HG03060 (cell line): ENCODE measurements around the gene KIF16B.

ENCODE experiments used
- ATAC-seq: cut with Tn5 transposase; IDR thresholded peaks from one replicate; pipeline ENCODE4 v1.9.1; 2021; ENCODE audit warnings: low read depth, moderate number of reproducible peaks; ENCODE audit not compliant: unreplicated experiment

The KIF16B gene

DNA sequence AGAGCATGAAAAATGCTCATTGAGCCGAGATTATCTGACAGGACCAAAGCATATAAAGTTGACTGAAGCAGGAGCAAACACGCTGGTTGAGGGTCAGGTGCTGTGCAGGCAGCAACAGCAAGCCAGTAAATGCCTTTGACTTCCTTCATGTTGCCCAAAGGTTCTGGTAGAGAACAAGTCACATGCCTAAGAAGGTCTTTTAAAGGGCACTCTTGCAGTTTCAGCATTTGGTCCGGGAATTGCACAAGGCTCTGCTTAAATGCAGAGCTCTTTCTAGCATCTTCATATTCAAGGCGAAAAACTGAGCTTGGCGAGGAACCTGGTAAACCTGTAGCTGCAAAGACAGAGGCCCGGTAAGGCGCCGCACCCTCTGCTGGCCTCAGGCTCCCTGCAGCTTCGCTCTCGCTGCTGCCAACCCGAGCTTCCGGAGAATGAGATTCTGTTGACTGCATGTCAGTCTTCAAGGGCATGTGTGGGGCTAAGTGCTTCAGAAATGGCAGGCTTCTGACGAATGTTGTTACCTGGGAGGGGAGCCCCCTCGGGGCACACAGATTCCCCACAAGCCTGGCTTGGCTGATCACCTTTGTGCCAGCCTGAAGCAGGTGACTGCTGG lies 205.2 kb downstream of the KIF16B start:
- ATAC-seq, result no peak

DNA sequence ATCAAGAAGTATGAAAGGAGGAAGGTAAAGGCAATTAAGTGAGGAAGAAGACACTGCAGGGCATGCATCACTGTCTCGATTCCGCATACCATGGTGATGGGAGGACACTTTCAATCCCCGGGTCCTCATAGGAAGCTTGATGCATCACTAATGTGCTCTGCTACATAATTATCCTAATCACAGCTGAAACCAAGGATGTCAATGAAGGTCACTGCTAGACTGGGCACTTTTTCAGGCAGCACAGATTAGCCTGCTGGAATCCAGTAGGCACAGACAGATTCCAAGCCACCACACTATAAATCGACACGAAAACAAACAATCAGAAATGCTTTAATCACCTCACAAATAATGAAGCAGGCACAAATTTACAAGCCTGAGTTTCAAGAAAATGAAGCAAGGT lies 206.7 kb downstream of the KIF16B start:
- no peak for ATAC-seq

DNA sequence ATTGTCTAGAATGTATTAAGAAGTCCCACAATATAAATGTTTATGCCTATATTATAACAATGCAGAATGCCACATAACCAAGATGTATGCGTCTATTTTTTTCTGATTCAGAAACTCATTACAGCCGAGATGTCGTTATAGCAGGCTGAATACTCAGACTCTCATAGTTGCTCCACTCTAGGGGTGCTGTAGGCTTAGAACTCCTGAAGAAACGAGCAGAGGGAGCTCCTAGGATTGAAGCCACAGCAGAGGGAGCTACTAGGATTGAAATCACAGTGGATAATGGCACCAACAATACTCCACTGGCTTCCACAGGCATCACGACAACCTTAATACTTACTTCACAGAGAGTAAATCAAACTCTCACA lies 208.9 kb downstream of the KIF16B start:
- no peak for ATAC-seq

DNA sequence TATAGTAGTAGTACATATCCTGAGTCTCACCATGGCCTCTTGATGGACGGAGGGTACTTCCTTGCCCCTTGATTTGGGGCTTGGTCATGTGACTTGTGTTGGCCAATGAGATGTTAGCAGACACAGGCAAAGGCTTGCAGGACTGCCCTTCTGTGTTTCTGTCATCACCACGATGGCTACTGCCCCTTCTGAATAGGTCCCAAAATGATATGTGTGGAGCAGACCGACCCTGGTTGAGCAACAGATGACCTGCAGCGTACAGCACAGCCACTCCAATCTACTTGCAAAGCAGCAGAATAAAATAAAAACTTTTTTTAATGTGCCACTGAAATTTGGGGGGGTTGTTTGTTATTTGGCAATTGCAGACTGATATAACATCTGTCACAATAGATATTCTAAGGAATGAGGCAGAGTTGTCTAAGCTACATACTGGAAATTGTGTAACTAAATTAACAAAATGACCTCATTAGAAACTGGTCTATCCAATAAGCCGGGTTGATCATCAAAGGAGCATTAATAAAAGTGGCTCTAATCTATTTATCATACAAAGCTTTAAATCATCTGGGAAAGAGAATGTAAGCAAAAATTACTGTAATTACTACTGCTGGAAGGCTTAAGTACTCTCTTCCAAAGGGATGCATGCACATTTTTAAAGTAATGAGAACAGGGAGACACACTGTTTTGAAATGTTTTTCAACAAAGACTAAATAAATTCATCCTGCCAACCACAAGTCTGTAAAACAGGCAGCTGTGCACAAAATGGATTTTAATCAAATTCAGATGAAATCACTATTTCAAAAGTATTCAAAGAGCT lies 209.5 kb downstream of the KIF16B start:
- no peak for ATAC-seq

DNA sequence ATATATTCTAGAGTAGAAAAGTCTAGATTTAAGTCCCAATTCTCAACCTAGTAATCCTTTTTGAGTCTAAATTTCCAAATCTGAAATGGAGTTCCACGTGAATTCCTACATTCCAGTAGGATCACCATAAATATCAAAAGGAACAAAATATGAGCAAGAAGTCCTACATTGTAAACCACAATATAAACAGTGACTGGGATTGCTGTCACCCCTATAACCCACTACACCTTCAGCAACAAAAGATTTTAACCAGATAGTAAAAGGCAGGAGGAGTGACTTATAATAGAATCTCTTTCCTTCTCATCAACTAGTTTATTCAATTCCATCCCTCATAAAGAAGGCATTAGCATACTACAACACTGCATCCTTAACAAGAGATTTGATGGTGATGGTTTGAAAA lies 210.6 kb downstream of the KIF16B start:
- ATAC-seq, result no peak

DNA sequence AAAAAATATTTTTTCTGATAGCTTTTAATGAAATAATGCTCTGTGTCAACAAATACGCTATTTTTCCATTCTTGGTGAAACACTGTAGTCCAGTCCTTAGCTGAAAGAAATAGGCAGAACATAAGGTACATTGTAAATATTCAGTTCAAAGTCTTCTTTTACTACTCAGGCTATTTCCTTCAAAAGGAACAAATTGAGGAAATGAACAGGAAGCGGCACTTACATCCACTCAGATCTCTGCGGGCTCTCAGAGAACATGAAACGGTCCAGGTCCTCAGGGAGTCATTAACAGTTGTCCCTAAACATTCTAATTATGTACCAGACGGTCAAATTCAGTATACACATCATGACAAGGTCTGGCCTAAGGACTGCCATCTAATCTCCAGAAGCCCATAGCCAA lies 212.6 kb downstream of the KIF16B start:
- ATAC-seq, result no peak

DNA sequence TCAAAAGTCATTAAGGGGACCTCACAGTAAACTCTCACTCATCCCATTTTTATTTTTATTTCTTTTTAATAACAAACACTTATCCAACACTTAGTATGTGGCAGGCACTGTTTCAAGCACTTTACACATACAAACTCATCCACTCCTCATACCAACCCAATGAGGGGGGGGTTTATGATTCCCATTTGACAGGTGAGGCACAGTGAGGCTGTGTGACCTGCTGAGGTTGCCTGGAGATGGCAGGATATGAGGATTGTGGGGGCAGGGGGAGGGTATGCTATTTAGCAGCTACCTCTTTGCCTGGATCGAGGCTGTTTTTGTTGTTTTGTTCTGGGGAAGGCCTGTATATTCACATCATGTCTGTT lies 219.8 kb downstream of the KIF16B start:
- ATAC-seq, result no peak

DNA sequence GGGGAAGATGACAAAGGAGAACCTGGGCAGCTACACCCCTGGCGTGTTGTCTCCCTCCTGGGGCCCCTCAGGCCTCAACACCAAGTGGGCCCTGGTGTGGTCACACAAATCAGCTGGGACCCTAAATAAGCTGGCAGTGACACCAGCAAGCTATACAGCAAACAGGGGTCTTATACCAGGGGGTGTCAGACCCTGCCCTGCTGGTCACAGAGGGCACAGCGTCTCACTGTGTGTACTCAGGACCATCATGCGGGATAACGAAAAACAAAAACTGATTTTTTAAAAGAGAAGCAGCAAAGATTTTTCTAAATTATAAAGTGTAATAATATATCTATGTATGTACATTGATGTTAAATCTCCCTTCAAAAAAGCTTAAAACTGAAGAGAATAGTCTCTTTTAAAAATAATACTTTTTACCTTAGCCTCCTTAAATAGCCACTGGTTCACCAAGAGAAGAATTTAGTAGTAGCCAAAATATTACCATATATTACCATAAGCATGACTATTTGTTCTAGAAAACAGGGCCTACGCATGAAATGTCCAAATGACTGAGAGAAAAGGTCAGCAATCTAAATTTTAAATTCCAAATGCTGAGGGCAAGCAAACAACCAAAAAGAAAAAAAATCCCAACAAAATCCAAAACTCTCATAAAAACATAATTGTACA lies 220.4 kb downstream of the KIF16B start:
- no peak for ATAC-seq

DNA sequence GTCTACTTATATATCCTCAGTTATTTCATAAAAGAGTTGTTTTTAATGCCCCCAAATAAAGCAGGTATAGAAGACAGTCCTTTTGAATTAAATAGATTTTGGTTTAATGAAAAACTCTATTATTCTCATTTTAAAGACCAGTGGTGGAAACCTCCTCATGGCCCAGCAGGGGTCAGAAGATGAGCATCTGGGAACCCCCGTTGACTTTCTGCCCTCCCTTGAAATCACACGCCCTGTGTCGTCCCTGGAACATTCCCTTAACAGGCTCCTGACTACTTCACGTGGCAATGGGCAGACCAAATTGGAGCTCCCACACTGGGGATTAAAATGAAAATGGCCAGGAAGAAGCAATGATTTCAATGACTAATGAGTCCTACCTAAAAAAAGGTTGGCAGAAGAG lies 220.9 kb downstream of the KIF16B start:
- no peak for ATAC-seq

DNA sequence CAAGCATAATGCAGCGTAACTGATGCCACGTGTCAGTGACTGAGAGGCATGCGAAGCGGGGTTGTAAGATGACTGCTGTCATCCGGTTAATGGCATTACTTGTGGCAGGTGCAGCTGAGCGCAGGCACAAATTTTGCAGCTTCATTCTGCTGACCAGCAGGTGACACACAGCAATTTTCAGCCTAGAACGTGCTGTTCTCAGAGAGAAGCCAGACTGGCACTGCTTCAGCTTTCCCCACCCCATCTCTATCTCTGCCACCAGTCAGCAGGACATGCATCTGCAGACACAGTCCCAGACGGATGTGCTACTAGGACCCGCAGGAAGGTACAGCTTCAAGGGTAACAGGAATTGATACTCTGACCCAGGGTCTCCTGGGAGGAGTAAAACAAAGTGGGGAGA lies 221.8 kb downstream of the KIF16B start:
- no peak for ATAC-seq

DNA sequence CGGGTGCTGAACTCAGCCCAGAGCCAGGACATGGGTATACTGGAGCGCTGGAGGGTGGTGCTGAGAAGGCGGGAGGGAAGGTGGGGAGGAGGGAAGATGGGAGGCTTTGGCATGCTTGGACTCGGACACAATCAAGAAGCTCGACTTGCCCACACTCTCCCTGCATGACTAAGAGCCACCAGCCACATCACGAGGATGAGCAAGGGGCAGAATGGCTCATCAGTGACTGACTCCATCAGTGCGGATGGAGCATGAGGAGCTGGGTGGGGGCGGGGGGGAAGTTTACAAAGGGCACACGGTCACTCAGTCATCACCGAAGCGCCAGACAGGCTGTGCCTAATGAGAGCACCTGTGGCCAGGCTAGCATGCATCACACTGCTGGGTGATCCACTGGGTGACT lies 222.8 kb downstream of the KIF16B start:
- no peak for ATAC-seq

DNA sequence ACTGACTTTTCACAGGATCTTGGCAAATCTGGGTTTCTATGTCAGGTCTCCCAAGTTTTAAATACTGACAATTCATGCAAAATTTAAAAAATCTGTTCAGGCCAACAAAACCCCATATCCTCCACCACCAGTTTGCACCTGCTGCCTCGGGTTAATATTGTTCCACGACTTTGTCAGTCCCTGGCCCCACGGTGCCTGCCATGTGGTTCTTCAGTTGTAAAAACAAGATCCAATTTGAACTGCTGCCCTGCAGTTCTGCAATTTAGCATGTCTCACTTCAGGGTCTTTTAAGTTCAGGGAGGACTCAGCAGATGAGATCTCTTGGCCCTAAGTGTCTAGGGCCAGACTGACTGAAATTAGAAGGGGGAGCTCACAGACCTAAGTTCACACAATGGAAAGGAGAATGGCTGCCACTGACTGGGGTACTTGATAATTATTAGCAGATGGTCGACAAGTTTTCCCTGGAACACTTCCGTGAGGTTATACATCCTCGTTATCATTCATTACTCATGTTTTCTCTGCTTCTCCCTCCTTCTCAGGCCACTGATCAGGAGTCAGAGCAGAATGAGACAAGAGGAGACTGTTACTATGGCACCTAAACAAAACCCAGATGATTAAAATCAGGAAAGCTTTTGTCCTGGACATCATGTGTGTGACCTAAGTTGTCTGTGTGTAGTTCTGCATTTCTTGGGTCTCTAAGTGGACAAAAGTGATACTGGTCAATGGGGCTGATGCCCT lies 223.6 kb downstream of the KIF16B start:
- no peak for ATAC-seq

DNA sequence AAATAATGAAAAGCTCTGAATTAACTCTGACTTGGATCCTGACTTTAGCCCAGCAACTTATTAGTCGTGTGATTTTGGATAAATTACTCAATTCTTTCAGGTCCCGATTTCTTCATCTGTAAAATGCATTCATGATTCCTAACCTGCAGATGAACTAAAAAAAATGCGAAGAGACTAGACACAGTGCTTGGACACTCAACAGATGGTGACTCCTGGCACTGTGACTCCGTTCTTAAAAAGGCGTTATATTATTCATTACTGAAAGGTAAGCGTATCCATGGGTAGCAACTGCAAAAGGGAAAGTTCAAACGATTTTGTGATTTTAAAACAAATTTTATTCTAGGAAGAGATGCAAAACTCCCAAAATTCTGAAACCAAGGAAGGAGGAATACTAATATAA lies 226.3 kb downstream of the KIF16B start:
- ATAC-seq, result no peak

DNA sequence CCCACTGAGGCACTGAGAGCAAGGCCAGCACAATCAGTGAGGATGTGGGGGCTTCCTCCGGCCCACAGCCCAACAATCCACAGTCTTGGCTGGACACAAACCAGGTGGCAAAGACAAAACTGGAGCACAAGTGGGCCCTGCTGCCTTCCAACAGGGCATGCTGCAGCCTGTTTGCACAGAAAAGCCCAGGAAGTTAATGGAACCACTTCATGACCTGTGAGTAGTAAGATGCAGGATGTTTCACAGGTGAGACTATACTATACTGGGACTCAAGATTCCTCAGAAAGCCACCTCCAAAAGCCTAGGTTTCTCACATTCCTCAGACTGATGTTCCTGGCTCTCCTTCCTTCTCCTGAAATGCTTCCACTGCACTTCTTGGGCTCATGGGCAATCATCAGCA lies 235.5 kb downstream of the KIF16B start:
- no peak for ATAC-seq

DNA sequence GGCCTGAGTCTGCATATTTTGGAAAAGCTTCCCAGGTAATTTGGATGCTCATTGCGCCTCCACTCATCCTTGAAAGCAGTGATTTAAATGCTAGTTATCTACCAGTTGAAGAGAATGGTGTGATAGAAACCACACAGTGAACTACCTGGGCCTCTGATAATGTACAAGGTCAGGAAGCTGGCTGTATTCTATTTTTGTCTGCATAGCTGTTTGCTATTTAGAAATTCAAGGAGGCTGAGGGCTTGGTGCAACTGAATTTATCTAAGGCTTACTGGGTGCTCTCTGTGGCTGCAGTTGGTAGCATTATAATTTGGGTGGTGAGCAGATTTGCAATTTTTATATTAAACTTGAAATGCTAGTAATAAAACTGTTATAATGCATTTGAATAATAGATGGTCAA lies 245.6 kb downstream of the KIF16B start:
- ATAC-seq, result no peak

DNA sequence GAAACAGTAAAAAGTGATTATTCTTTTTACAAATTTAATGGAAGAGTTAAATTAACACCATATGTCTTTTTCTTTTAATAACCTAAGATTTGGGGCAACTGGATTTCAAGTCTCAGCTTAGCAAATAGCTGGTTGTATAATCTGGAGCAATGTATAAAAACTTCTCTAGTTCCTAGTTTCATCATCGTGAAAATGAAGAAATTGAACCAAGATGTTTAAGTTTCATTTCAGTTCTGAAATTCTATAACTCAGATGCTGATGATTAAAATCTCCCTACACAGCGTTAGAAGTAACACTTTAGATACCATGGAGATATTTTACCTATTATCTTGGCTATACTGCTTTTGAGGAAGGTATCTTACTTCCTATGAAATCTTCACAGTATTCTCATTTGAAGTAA lies 252.0 kb downstream of the KIF16B start:
- ATAC-seq, result no peak

DNA sequence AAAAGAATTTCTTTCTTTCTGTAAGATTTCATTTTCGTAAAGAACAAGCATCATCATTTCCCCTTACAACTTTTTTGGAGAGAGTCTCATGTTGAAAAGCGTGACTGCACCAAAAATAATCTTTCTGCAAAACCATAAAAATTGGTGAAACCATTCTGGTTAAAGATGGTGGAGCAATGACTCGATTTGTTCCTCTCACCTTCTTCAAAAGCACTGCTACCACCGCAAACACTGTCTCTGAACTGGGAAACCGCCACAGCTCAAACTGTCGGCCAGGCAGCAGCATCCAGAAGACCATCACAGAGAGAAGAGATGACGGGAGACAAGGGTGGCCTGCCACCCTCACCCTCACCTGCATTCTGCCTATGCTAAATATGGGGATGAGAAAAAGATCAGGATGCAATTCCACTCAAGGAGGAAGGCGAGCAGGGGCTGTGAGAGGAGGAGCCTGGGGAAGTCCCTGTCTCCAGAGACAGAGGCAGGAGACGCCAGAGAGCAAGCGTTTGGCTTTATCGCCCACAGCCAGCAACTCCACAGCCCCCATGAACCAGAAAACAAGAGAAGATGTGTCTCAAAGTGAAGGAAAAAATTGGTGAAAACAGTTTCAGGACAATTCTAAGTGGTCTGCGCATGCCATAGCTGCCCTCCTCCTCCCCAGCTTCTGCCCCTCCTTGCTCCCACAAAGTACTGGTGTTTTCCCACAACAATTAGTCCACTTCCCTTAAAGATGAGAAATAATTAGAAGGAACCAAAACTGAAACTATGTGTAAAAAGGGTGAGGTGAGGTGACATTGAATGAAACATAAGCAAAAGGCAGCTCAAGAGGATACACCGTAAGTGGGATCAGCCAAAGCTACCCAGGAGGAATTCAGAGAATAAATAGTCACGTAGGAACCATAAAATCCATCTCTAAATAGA lies 255.5 kb downstream of the KIF16B start:
- no peak for ATAC-seq

DNA sequence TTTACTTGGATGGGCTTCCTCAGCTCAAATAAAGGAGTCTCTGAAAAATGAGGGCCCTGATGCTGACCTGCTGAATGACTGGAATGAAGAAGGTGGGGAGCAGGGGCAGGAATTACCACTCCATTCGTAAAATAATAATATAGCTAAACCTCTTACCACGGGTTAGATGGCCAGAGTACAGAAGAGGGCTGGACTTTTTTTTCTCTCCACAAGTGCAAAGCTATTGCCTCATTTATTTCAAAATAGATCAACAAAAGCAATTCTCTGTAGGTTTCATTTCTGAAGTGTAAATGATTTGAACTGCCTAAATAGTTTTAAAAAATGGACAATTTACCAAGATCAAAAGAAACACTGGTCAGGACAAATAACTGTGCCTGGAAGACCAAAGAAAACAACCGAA lies 256.7 kb downstream of the KIF16B start:
- ATAC-seq, result no peak

DNA sequence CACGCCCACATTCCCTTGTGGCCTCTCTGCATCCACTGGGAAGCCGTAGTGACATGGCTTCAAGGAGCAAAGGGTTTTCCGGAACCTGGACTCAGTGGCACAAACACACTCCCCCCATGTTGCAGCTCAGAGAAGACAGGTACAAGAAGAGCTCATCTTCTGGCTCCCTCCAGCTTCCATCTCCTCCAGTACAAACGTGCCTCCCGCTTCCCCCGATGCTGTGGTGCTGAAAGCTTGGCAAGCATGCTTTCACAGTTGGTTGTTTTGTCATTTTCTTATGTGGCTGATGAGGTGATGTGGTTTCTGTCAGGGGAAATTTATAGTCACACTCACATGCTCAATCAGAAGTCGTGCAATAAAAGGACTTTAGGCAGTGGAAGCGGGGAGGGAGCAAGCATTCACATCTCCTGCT lies 258.5 kb downstream of the KIF16B start:
- ATAC-seq, result no peak

DNA sequence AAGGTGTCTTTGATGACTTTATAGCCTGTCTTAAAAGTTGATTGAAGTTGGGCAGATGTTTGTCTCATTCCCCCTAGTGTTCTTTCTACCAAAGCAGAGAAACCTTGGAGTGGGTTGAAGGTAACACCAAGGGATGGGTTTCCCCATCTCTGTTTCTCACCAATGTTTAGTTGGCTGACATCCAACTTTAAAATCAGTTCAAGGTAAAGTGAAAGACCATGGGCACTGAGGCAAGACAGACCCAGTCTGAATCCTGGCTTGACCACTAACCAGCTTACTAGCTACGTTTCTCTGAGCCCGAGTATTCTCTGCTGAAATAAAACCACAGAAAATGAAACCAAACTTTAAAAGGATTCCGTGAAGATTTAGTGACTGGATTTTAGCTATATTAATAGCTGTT lies 258.9 kb downstream of the KIF16B start:
- ATAC-seq, result peak; percentile 33
